A549 (cell line): ENCODE data around the gene SELENOM.

Experiments used
- CBX8 ChIP-seq: fragments of 200-600 bp; sonication (generic); IDR thresholded peaks from 2 replicates; pipeline ENCODE4 v1.6.1; 2016
- EP300 ChIP-seq, 2 experiments: fragments of >200 bp; sonication (Bioruptor Twin); formaldehyde crosslinking; IDR thresholded peaks; 2 replicates in 1 of 2; 3 replicates in 1 of 2; pipeline ENCODE4 v1.6.1; 2016 to 2017
- JUN ChIP-seq, 2 experiments: fragments of >200 bp; sonication (Bioruptor Twin); formaldehyde crosslinking; IDR thresholded peaks; 2 replicates in 1 of 2; 3 replicates in 1 of 2; pipeline ENCODE4 v1.6.1; 2016 to 2017
- MYC ChIP-seq: IDR thresholded peaks from 2 replicates; pipeline ENCODE4 v1.6.1; 2012; ENCODE audit warnings: mild to moderate bottlenecking, inconsistent platforms, low read length, improper control_type of control experiment, borderline replicate concordance
- POLR2A ChIP-seq: IDR thresholded peaks from 2 replicates; pipeline ENCODE4 v1.6.1; 2012; ENCODE audit warnings: mild to moderate bottlenecking, low read length
- RFX5 ChIP-seq: fragments of 450-650 bp; IDR thresholded peaks from 2 replicates; pipeline ENCODE4 v1.7.1; 2014; ENCODE audit warnings: antibody characterized with exemption, mild to moderate bottlenecking, moderate library complexity
- ZFP36 ChIP-seq: fragments of 450-650 bp; IDR thresholded peaks from 2 replicates; pipeline ENCODE4 v1.6.1; 2014; ENCODE audit warnings: borderline replicate concordance; ENCODE audit not compliant: partially characterized antibody
- TF ChIP-seq, protein P1 (sequence below): fragments of >200 bp; sonication (Bioruptor Twin); formaldehyde crosslinking; IDR thresholded peaks from 3 replicates; pipeline ENCODE4 v1.5.1; 2016
- TF ChIP-seq, protein P2 (sequence below): fragments of 200-600 bp; sonication (generic); IDR thresholded peaks from 2 replicates; pipeline ENCODE4 v1.6.1; 2016; ENCODE audit warnings: antibody characterized with exemption, mild to moderate bottlenecking, moderate library complexity
- TF ChIP-seq, protein P3 (sequence below): IDR thresholded peaks from 2 replicates; pipeline ENCODE4 v1.6.1; 2012; ENCODE audit warnings: low read depth, borderline replicate concordance
- TF ChIP-seq, protein P4 (sequence below): IDR thresholded peaks from 2 replicates; pipeline ENCODE4 v1.6.1; 2012

GRCh38 chr22:31144223-31144622 is 36.9 kb upstream of the SELENOM start:
- TF ChIP-seq, protein P1, sequence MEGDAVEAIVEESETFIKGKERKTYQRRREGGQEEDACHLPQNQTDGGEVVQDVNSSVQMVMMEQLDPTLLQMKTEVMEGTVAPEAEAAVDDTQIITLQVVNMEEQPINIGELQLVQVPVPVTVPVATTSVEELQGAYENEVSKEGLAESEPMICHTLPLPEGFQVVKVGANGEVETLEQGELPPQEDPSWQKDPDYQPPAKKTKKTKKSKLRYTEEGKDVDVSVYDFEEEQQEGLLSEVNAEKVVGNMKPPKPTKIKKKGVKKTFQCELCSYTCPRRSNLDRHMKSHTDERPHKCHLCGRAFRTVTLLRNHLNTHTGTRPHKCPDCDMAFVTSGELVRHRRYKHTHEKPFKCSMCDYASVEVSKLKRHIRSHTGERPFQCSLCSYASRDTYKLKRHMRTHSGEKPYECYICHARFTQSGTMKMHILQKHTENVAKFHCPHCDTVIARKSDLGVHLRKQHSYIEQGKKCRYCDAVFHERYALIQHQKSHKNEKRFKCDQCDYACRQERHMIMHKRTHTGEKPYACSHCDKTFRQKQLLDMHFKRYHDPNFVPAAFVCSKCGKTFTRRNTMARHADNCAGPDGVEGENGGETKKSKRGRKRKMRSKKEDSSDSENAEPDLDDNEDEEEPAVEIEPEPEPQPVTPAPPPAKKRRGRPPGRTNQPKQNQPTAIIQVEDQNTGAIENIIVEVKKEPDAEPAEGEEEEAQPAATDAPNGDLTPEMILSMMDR, result no peak
- TF ChIP-seq CBX8 (no peak), MYC (no peak), RFX5 (no peak), POLR2A (no peak), EP300 (IDR thresholded peaks at IDR 0.05) (no peak), ZFP36 (no peak), JUN (IDR thresholded peaks at IDR 0.05) (no peak)
- TF ChIP-seq, protein P2, sequence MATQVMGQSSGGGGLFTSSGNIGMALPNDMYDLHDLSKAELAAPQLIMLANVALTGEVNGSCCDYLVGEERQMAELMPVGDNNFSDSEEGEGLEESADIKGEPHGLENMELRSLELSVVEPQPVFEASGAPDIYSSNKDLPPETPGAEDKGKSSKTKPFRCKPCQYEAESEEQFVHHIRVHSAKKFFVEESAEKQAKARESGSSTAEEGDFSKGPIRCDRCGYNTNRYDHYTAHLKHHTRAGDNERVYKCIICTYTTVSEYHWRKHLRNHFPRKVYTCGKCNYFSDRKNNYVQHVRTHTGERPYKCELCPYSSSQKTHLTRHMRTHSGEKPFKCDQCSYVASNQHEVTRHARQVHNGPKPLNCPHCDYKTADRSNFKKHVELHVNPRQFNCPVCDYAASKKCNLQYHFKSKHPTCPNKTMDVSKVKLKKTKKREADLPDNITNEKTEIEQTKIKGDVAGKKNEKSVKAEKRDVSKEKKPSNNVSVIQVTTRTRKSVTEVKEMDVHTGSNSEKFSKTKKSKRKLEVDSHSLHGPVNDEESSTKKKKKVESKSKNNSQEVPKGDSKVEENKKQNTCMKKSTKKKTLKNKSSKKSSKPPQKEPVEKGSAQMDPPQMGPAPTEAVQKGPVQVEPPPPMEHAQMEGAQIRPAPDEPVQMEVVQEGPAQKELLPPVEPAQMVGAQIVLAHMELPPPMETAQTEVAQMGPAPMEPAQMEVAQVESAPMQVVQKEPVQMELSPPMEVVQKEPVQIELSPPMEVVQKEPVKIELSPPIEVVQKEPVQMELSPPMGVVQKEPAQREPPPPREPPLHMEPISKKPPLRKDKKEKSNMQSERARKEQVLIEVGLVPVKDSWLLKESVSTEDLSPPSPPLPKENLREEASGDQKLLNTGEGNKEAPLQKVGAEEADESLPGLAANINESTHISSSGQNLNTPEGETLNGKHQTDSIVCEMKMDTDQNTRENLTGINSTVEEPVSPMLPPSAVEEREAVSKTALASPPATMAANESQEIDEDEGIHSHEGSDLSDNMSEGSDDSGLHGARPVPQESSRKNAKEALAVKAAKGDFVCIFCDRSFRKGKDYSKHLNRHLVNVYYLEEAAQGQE, result no peak
- TF ChIP-seq, protein P3, sequence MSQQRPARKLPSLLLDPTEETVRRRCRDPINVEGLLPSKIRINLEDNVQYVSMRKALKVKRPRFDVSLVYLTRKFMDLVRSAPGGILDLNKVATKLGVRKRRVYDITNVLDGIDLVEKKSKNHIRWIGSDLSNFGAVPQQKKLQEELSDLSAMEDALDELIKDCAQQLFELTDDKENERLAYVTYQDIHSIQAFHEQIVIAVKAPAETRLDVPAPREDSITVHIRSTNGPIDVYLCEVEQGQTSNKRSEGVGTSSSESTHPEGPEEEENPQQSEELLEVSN, result no peak
- TF ChIP-seq, protein P4, sequence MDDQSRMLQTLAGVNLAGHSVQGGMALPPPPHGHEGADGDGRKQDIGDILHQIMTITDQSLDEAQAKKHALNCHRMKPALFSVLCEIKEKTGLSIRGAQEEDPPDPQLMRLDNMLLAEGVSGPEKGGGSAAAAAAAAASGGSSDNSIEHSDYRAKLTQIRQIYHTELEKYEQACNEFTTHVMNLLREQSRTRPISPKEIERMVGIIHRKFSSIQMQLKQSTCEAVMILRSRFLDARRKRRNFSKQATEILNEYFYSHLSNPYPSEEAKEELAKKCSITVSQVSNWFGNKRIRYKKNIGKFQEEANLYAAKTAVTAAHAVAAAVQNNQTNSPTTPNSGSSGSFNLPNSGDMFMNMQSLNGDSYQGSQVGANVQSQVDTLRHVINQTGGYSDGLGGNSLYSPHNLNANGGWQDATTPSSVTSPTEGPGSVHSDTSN, result no peak
